Fibroblast of lung (primary cell): ENCODE measurements around the gene TRPM3. TPM values are rescaled to one million over a fixed set of nuclear protein-coding genes. Genes with fewer than 3 reads are reported as not detected.

Source experiments
- DNase-seq, 2 donors: peaks; one replicate each; pipeline versions ENCODE4 v3.0.0 to v3.0.0-alpha.2; 2010; ENCODE audit warnings: low read depth in 2 of 2
- H2AFZ ChIP-seq: 2 replicates; pipeline ENCODE4 v1.5.1; 2012; ENCODE audit warnings: low read length, control low read depth, inconsistent platforms
- H3K27ac ChIP-seq: 2 replicates; pipeline ENCODE4 v1.5.1; 2011; ENCODE audit warnings: low read length, control low read depth; ENCODE audit not compliant: insufficient read depth
- H3K27me3 ChIP-seq: 2 replicates; pipeline ENCODE4 v1.5.1; 2011; ENCODE audit warnings: mild to moderate bottlenecking, low read length; ENCODE audit not compliant: control insufficient read depth, insufficient read depth
- H3K36me3 ChIP-seq: 2 replicates; pipeline ENCODE4 v1.5.1; 2011; ENCODE audit warnings: low read length; ENCODE audit not compliant: control insufficient read depth, insufficient read depth
- H3K4me1 ChIP-seq: 2 replicates; pipeline ENCODE4 v1.5.1; 2011; ENCODE audit warnings: low read length; ENCODE audit not compliant: control insufficient read depth, insufficient read depth; ENCODE audit errors: extremely low read depth
- H3K4me2 ChIP-seq: 2 replicates; pipeline ENCODE4 v1.5.1; 2011; ENCODE audit warnings: low read length, control low read depth; ENCODE audit not compliant: insufficient read depth; ENCODE audit errors: extremely low read depth
- H3K4me3 ChIP-seq, 4 experiments: fragments of 200-600 bp in 1 of 4; sonication (generic) in 1 of 4; replicated peaks in 1 of 4; 2 replicates each; pipeline ENCODE4 v1.5.1; 2011 to 2016; ENCODE audit warnings: low read length in 4 of 4, low read depth in 3 of 4, mild to moderate bottlenecking in 3 of 4, control low read depth in 2 of 4, inconsistent platforms in 1 of 4, mixed read lengths in 1 of 4; ENCODE audit not compliant: insufficient read depth in 1 of 4; ENCODE audit errors: control extremely low read depth in 1 of 4
- H3K79me2 ChIP-seq: 2 replicates; pipeline ENCODE4 v1.5.1; 2012; ENCODE audit warnings: mild to moderate bottlenecking, low read length, inconsistent platforms; ENCODE audit not compliant: control insufficient read depth, insufficient read depth
- H3K9ac ChIP-seq: 2 replicates; pipeline ENCODE4 v1.5.1; 2011; ENCODE audit warnings: mild to moderate bottlenecking, low read length, control low read depth; ENCODE audit not compliant: insufficient read depth
- H3K9me3 ChIP-seq: 2 replicates; pipeline ENCODE4 v1.5.1; 2012; ENCODE audit warnings: low read depth, low read length; ENCODE audit not compliant: control insufficient read depth, insufficient read depth
- H4K20me1 ChIP-seq: 2 replicates; pipeline ENCODE4 v1.5.1; 2011; ENCODE audit warnings: low read length; ENCODE audit not compliant: control insufficient read depth, insufficient read depth; ENCODE audit errors: extremely low read depth
- CTCF ChIP-seq, 2 donors: IDR thresholded peaks in 1 of 2; conservative IDR thresholded peaks in 1 of 2; 1 replicate in 1 of 2; 2 replicates in 1 of 2; pipeline ENCODE4 v1.5.1; 2011 to 2012; ENCODE audit warnings: low read length in 2 of 2, control low read depth in 1 of 2, inconsistent platforms in 1 of 2, low read depth in 1 of 2, mild to moderate bottlenecking in 1 of 2
- EZH2 ChIP-seq: IDR thresholded peaks from 2 replicates; pipeline ENCODE4 v1.5.1; 2012; ENCODE audit warnings: low read length, control low read depth, mild to moderate bottlenecking; ENCODE audit errors: missing control alignments
- polyA plus RNA-seq, 2 donors: library from polyadenylated mRNA; depleted of rRNA in 1 of 2; stranded (reverse) in 1 of 2; unstranded in 1 of 2; fragments of >200 nt; gene quantifications; 2 replicates each; pipeline ENCODE4 v1.2.1, GENCODE V29; 2011 to 2012; ENCODE audit warnings: missing spikeins in 1 of 2
- total RNA-seq: library from RNA; depleted of rRNA; stranded (reverse); fragments of >200 nt; gene quantifications from 2 replicates; pipeline ENCODE4 v1.2.1, GENCODE V29; 2014

TRPM3 gene
- total and polyA plus RNA-seq, 2 donors (not counting 1 experiment from before 2014, with no cell fraction given) = 0.05 to 0.50 TPM

GRCh38 chr9:70496244-70496643 lies 625.2 kb downstream of the TRPM3 start:
- Histone ChIP-seq H3K9ac (no peak overlapping the region), H3K27me3 (no peaks in the 10 kb centered on the region), H3K9me3 (no peaks in the 10 kb centered on the region), H3K27ac (no peak overlapping the region), H3K79me2 (no peaks in the 10 kb centered on the region), H3K4me3 (no peak overlapping the region), H2AFZ (no peak overlapping the region), H3K36me3 (no peaks in the 10 kb centered on the region), H3K4me2 (no peak overlapping the region), H3K4me1 (no peaks in the 10 kb centered on the region), H4K20me1 (no peaks in the 10 kb centered on the region)
- no peak for DNase-seq
- TF ChIP-seq CTCF (conservative IDR thresholded peaks at IDR 0.05 in 1 of 2, IDR thresholded peaks at IDR 0.05 in 1 of 2; ENCODE audit: low read depth in 1 of 2, low read length in 2 of 2) = no peak
- no peak for TF ChIP-seq EZH2

- no peak for TF ChIP-seq CTCF (conservative IDR thresholded peaks at IDR 0.05 in 1 of 2, IDR thresholded peaks at IDR 0.05 in 1 of 2; ENCODE audit: low read depth in 1 of 2, low read length in 2 of 2)
- no peak for TF ChIP-seq EZH2
- Histone ChIP-seq H3K4me3 (no peak overlapping the region), H2AFZ (no peak overlapping the region), H3K36me3 (no peaks in the 10 kb centered on the region), H3K27me3 (no peaks in the 10 kb centered on the region), H3K79me2 (no peaks in the 10 kb centered on the region), H3K27ac (no peak overlapping the region), H3K4me2 (no peak overlapping the region), H3K9ac (no peak overlapping the region), H3K4me1 (no peaks in the 10 kb centered on the region), H3K9me3 (no peaks in the 10 kb centered on the region), H4K20me1 (no peaks in the 10 kb centered on the region)
- DNase-seq = no peak
Observed at GRCh38 chr9:70495514-70495913, 625.9 kb downstream of the TRPM3 start.

GRCh38 chr9:70494221-70494620 lies 627.2 kb downstream of the TRPM3 start:
- Histone ChIP-seq H3K27ac (no peak overlapping the region), H3K9me3 (no peaks in the 10 kb centered on the region), H3K4me3 (no peak overlapping the region), H3K27me3 (no peaks in the 10 kb centered on the region), H2AFZ (no peak overlapping the region), H4K20me1 (no peaks in the 10 kb centered on the region), H3K79me2 (no peaks in the 10 kb centered on the region), H3K4me2 (no peak overlapping the region), H3K4me1 (no peaks in the 10 kb centered on the region), H3K9ac (no peak overlapping the region), H3K36me3 (no peaks in the 10 kb centered on the region)
- DNase-seq = no peak
- TF ChIP-seq CTCF (conservative IDR thresholded peaks at IDR 0.05 in 1 of 2, IDR thresholded peaks at IDR 0.05 in 1 of 2; ENCODE audit: low read depth in 1 of 2, low read length in 2 of 2) (no peak), EZH2 (no peak)
